K562 (cell line): ENCODE results near the gene CNTN5. TPM values are rescaled to one million over a fixed set of nuclear protein-coding genes. Genes with fewer than 3 reads are reported as not detected.

Experiments
- ATAC-seq: fragments of 200-7000 bp; cut with Tn5 transposase; 3 replicates; pipeline ENCODE4 v1.9.1; 2020; ENCODE audit warnings: moderate library complexity
- BruUV-seq: library from RNA; stranded (reverse); fragments of 400-500 nt; replicated peaks from 2 replicates; lab custom pipeline; 2021; lab: Mats Ljungman, UMichigan
- CTCF ChIA-PET: fragments of 300-600 bp; formaldehyde crosslinking; extraction: SDS; loops from one replicate; lab custom pipeline; 2021; ENCODE audit warnings: low intra/inter-chr PET ratio; lab: Yijun Ruan, JAX
- POLR2A ChIA-PET: fragments of 300-600, 350-650 bp; sonication (Branson Sonifier 250); formaldehyde crosslinking; extraction: SDS; loops from one replicate; lab custom pipeline; 2021; ENCODE audit warnings: antibody characterized with exemption, inconsistent platforms; lab: Yijun Ruan, JAX
- DNase-seq, 4 experiments: peaks; one replicate each; pipeline versions ENCODE4 v3.0.0 to v3.0.0-alpha.2; 2011 to 2018; ENCODE audit warnings: low spot score in 3 of 4, mixed read lengths in 3 of 4; ENCODE audit errors: extremely low read depth in 1 of 4
- FAIRE-seq: peaks from 2 replicates; lab custom pipeline; 2011; peaks lifted over from hg19 to GRCh38; lab: Jason Lieb, UNC
- H2AFZ ChIP-seq: 2 replicates; pipeline ENCODE4 v1.6.0; 2011; ENCODE audit warnings: low read depth, low read length, control low read depth, inconsistent platforms
- H3K27ac ChIP-seq: fragments of 200-600 bp; 3 replicates; pipeline ENCODE4 v1.8.0; 2011; ENCODE audit warnings: low read depth, mild to moderate bottlenecking, control low read depth, inconsistent platforms, low read length, moderate library complexity, mixed read lengths; ENCODE audit errors: extremely low read depth
- H3K27me3 ChIP-seq, 2 experiments: fragments of 300-600 bp in 1 of 2; 2 replicates in 1 of 2; 3 replicates in 1 of 2; pipeline versions ENCODE4 v1.6.0 to v1.8.0; 2011; ENCODE audit warnings: inconsistent platforms in 2 of 2, low read length in 2 of 2, mild to moderate bottlenecking in 1 of 2, mixed read lengths in 1 of 2, moderate library complexity in 1 of 2; ENCODE audit not compliant: control insufficient read depth in 2 of 2, insufficient read depth in 2 of 2
- H3K36me3 ChIP-seq: fragments of 300-600 bp; 3 replicates; pipeline ENCODE4 v1.8.0; 2011; ENCODE audit warnings: mild to moderate bottlenecking, low read length, inconsistent platforms; ENCODE audit not compliant: control insufficient read depth, insufficient read depth
- H3K4me1 ChIP-seq, 2 experiments: fragments of 200-600 bp in 1 of 2; replicated peaks in 1 of 2; 2 replicates in 1 of 2; 3 replicates in 1 of 2; pipeline versions ENCODE4 v1.5.1 to v1.8.0; 2011; ENCODE audit warnings: inconsistent platforms in 2 of 2, low read length in 2 of 2, mild to moderate bottlenecking in 1 of 2, mixed read lengths in 1 of 2, moderate library complexity in 1 of 2; ENCODE audit not compliant: control insufficient read depth in 2 of 2, insufficient read depth in 2 of 2
- H3K4me2 ChIP-seq: 2 replicates; pipeline ENCODE4 v1.6.1; 2011; ENCODE audit warnings: low read length, control low read depth, inconsistent platforms, mixed read lengths; ENCODE audit not compliant: insufficient read depth
- H3K4me3 ChIP-seq: fragments of 200-600 bp; sonication (generic), shearing (Covaris generic); 2 replicates; pipeline ENCODE4 v1.5.1; 2016; ENCODE audit warnings: control low read depth, inconsistent platforms
- H3K79me2 ChIP-seq: fragments of 200-600 bp; 3 replicates; pipeline ENCODE4 v1.8.0; 2011; ENCODE audit warnings: low read length, inconsistent platforms; ENCODE audit not compliant: control insufficient read depth, insufficient read depth
- H3K9ac ChIP-seq, 2 experiments: 2 replicates each; pipeline versions ENCODE4 v1.6.0 to v1.6.1; 2011; ENCODE audit warnings: low read depth in 2 of 2, low read length in 2 of 2, control low read depth in 1 of 2, inconsistent platforms in 1 of 2, mild to moderate bottlenecking in 1 of 2, mixed read lengths in 1 of 2; ENCODE audit not compliant: insufficient read depth in 1 of 2
- H3K9me1 ChIP-seq: one replicate; pipeline ENCODE4 v1.6.0; 2011; ENCODE audit warnings: inconsistent platforms, mild to moderate bottlenecking, low read length, moderate library complexity; ENCODE audit not compliant: control insufficient read depth, insufficient read depth
- H3K9me3 ChIP-seq: replicated peaks from 2 replicates; pipeline ENCODE4 v1.5.1; 2011; ENCODE audit warnings: low read depth, low read length, inconsistent platforms; ENCODE audit not compliant: control insufficient read depth, insufficient read depth
- H4K20me1 ChIP-seq: replicated peaks from 2 replicates; pipeline ENCODE4 v1.6.1; 2011; ENCODE audit warnings: low read length, inconsistent platforms, mixed read lengths; ENCODE audit not compliant: control insufficient read depth, insufficient read depth
- CBFA2T2 ChIP-seq: fragments of 450-650 bp; conservative IDR thresholded peaks from 2 replicates; pipeline ENCODE4 v1.6.1; 2017; ENCODE audit warnings: mild to moderate bottlenecking
- CHD4 ChIP-seq: fragments of 200-600 bp; sonication (generic); IDR thresholded peaks from 3 replicates; pipeline ENCODE4 v1.6.1; 2012; ENCODE audit warnings: low read depth, mild to moderate bottlenecking, mixed read lengths, low read length, inconsistent platforms; ENCODE audit not compliant: insufficient read depth, insufficient replicate concordance, poor library complexity, severe bottlenecking
- FOXJ3 ChIP-seq: sonication (generic); formaldehyde crosslinking; IDR thresholded peaks from 2 replicates; pipeline ENCODE4 v1.4.0; 2020; ENCODE audit warnings: mild to moderate bottlenecking, missing genetic modification reagents
- HCFC1 ChIP-seq: IDR thresholded peaks from 2 replicates; pipeline ENCODE4 v1.6.1; 2012; ENCODE audit warnings: low read depth, low read length, improper control_type of control experiment
- MTF1 ChIP-seq: fragments of 250-450 bp; sonication (Bioruptor Pico); IDR thresholded peaks from 2 replicates; pipeline ENCODE4 v1.9.0; 2021; ENCODE audit warnings: moderate library complexity, mild to moderate bottlenecking, inconsistent platforms, borderline replicate concordance
- NCOR1 ChIP-seq: fragments of 450-650 bp; IDR thresholded peaks from 2 replicates; pipeline ENCODE4 v1.6.1; 2016; ENCODE audit warnings: mild to moderate bottlenecking, moderate library complexity
- NFIC ChIP-seq: fragments of 450-650 bp; IDR thresholded peaks from 2 replicates; pipeline ENCODE4 v1.6.1; 2017; ENCODE audit warnings: mild to moderate bottlenecking, inconsistent platforms
- NONO ChIP-seq, 2 experiments: fragments of 200-400 bp in 1 of 2; fragments of 450-650 bp in 1 of 2; formaldehyde crosslinking in 1 of 2; IDR thresholded peaks; 2 replicates each; pipeline ENCODE4 v1.6.1; 2017; ENCODE audit warnings: low read depth in 2 of 2, mild to moderate bottlenecking in 2 of 2, moderate library complexity in 2 of 2, low read length in 1 of 2
- RBM22 ChIP-seq: fragments of 200-400 bp; formaldehyde crosslinking; IDR thresholded peaks from 2 replicates; pipeline ENCODE4 v1.6.1; 2018; ENCODE audit warnings: low read length, low read depth; ENCODE audit not compliant: poor library complexity, severe bottlenecking
- SMARCE1 ChIP-seq: fragments of 450-650 bp; IDR thresholded peaks from 2 replicates; pipeline ENCODE4 v1.7.1; 2016; ENCODE audit warnings: mild to moderate bottlenecking
- ZKSCAN8 ChIP-seq: fragments of 200-800 bp; sonication (Bioruptor generic); IDR thresholded peaks from 2 replicates; pipeline ENCODE4 v1.6.1; 2016; ENCODE audit warnings: missing genetic modification characterization, missing compliant biosample characterization
- ZNF184 ChIP-seq: sonication (generic); formaldehyde crosslinking; IDR thresholded peaks from 2 replicates; pipeline ENCODE4 v1.5.0; 2020; ENCODE audit warnings: missing genetic modification reagents
- WGBS: fragments of 100-300 bp; shearing (Covaris generic); methylation state at CpG from one replicate; pipeline ENCODE4 v1.1.6; 2016; ENCODE audit warnings: low coverage, mixed read lengths; ENCODE audit not compliant: insufficient coverage; ENCODE audit errors: missing lambda C conversion rate; 5-methylcytosine and 5-hydroxymethylcytosine counted together
- in situ Hi-C: fragments of 300-500 bp; cut with MboI; formaldehyde crosslinking; loops from 4 replicates; pipeline ENCODE4 v1.15.0; 2018; ENCODE audit warnings: inconsistent platforms, mixed read lengths
- intact Hi-C: fragments of 100-400 bp; cut with micrococcal nuclease; formaldehyde crosslinking; loops from 2 replicates; pipeline ENCODE4 v1.14.2; 2022
- polyA plus RNA-seq, 8 experiments: library from polyadenylated mRNA; depleted of rRNA in 4 of 8; stranded (reverse) in 5 of 8; unstranded in 3 of 8; fragments of >200 nt; fragmentation: Nextera tagmentation in 2 of 8; fragmentation: Illumina TruSeq in 1 of 8; extraction: Ambion mirVana in 2 of 8; extraction: Trizol in 1 of 8; gene quantifications; 2 replicates each; pipeline versions ENCODE4 v1.2.1 to v1.2.3, GENCODE V29; 2011 to 2014; ENCODE audit warnings: inconsistent platforms in 1 of 8, missing spikeins in 1 of 8
- total RNA-seq, 7 experiments: library from RNA; depleted of rRNA in 6 of 7; stranded (reverse); fragments of >200 nt in 6 of 7; fragmentation: Illumina TruSeq in 2 of 7; extraction: Trizol in 2 of 7; gene quantifications; 2 replicates each; pipeline versions ENCODE4 v1.2.1 to v1.2.3, GENCODE V29; 2011 to 2021; ENCODE audit warnings: low replicate concordance in 1 of 7
- TF ChIP-seq, protein P1 (sequence below): fragments of 450-650 bp; formaldehyde crosslinking; IDR thresholded peaks from 2 replicates; pipeline ENCODE4 v1.4.0; 2022; ENCODE audit warnings: mild to moderate bottlenecking, moderate library complexity

CNTN5 gene
- total and polyA plus RNA-seq, 9 of the 15 experiments (the other 6 are each of a cell fraction or from before 2014, with no cell fraction given), result 0.03 TPM; not detected in 8

DNA sequence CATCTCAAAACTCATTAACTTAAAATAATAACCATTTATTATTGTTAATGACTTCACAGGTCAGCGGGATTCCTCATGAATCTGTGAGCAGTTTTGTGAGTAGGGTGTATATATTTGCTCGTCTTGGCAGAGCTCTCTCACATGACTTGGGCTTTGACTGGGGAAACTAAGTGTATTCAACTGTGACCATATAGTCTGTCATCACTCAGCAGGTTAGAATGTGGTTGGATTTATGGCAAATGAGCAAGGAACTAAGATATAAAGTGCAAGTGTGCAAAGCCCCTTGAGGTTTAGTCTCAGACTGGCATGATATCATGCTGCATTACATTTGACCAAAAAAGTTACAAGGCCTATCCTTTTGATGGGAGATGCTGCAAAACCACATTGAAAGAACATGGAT, 254.8 kb downstream of the CNTN5 start (continued):
- TF ChIP-seq NONO (IDR thresholded peaks at IDR 0.05; ENCODE audit: low read depth in 2 of 2, low read length in 1 of 2) (no peak), SMARCE1 (no peak)

DNA sequence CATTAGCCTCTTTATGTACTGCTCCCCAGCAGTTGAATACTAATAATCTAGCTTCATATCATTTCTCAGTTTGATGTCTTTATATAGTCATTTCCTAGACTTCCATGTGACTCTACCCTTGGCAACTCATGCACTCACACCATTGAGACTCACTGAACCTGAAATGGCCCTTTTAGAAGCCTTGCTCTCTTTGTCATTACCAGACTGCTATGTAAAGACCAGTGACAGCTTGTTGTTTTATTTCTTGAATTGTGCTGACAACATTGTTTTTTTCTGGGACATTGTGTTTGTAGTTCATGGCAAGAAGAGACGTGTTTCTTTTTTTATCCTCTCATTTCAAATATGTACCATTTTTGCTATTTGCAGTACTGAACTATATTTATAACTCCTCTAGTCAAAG, 256.5 kb downstream of the CNTN5 start:
- ChIA-PET POLR2A (no interaction called here), CTCF (no interaction called here)
- BruUV-seq, result no TSS peak
- TF ChIP-seq CHD4 (no peak), FOXJ3 (CRISPR knock-in tag) (no peak), MTF1 (CRISPR knock-in tag) (no peak), RBM22 (no peak), ZNF184 (CRISPR knock-in tag) (no peak), NFIC (no peak), HCFC1 (no peak), NCOR1 (no peak), ZKSCAN8 (no peak), CBFA2T2 (no peak)
- TF ChIP-seq, protein P1, sequence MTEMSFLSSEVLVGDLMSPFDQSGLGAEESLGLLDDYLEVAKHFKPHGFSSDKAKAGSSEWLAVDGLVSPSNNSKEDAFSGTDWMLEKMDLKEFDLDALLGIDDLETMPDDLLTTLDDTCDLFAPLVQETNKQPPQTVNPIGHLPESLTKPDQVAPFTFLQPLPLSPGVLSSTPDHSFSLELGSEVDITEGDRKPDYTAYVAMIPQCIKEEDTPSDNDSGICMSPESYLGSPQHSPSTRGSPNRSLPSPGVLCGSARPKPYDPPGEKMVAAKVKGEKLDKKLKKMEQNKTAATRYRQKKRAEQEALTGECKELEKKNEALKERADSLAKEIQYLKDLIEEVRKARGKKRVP, result no peak
- Histone ChIP-seq H2AFZ (no peak overlapping the region), H3K9me3 (no peaks in the 10 kb centered on the region), H4K20me1 (no peaks in the 10 kb centered on the region), H3K36me3 (no peaks in the 10 kb centered on the region), H3K79me2 (no peaks in the 10 kb centered on the region), H3K4me2 (no peak overlapping the region), H3K27ac (no peak overlapping the region), H3K27me3 (no peaks in the 10 kb centered on the region), H3K4me3 (no peak overlapping the region), H3K4me1 (no peaks in the 10 kb centered on the region), H3K9ac (no peak overlapping the region), H3K9me1 (no peaks in the 10 kb centered on the region)
- in situ Hi-C loops (no loop called here), intact Hi-C loops (no loop called here)
- WGBS, result 0% methylated on average over 1 of the region's 1 CpG
- DNase-seq, result no peak
- ATAC-seq, result no peak
- FAIRE-seq, result no peak
